AG09309 (cell line): ENCODE results near the gene TULP3.

ENCODE experiments used
- DNase-seq: peaks from one replicate; pipeline ENCODE4 v3.0.0-alpha.2; 2010; ENCODE audit warnings: low read depth
- H3K4me3 ChIP-seq: 2 replicates; pipeline ENCODE4 v1.5.1; 2011; ENCODE audit warnings: mild to moderate bottlenecking, low read depth, low read length, moderate library complexity; ENCODE audit not compliant: control insufficient read depth
- TF ChIP-seq, protein P1 (sequence below): IDR thresholded peaks from 2 replicates; pipeline ENCODE4 v1.5.1; 2011; ENCODE audit warnings: mild to moderate bottlenecking, low read depth, low read length, inconsistent platforms; ENCODE audit not compliant: insufficient read depth, control insufficient read depth; ENCODE audit errors: missing control alignments

TULP3 gene, protein sequence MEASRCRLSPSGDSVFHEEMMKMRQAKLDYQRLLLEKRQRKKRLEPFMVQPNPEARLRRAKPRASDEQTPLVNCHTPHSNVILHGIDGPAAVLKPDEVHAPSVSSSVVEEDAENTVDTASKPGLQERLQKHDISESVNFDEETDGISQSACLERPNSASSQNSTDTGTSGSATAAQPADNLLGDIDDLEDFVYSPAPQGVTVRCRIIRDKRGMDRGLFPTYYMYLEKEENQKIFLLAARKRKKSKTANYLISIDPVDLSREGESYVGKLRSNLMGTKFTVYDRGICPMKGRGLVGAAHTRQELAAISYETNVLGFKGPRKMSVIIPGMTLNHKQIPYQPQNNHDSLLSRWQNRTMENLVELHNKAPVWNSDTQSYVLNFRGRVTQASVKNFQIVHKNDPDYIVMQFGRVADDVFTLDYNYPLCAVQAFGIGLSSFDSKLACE

DNA sequence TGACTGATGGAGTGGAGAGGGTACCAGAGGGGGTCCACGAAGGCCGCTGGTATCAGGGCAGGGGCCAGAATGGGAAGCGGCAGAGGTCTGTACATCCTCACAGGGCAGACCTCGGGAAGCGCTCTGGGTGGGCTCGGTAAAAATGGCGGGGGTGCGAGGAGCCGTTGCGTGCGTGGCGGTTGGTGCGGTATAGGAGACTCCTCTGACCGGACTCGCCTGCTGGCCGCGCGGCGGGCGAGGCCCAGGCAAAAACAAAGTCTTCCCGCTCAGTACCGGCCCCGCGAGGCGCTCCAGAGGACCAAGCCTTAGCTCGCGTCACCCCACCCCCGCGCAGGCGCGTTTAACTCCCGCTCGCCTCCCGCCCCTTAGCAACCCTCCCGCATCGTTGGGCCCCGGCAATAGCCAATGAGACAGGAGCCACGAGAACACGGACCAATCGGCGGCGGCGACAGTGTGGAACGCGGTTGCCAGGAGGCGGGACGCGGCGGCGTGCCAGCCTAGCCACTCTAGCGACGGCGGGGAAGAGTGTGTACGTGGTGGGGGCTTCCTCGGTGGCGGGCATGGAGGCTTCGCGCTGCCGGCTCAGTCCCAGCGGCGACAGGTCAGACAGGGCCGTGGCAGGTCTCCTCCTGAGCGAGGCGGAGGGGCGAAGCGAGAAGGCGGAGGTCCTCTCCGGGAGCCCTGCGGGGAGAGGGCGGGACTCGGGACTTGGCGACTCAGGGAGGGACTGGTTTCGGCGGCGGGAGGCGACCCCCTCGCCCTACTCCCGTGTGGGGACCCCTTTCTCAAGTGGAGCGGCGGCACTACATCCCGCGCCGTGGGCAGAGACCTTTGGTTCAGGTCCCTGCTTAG, at the start of gene TULP3:
TSS of gene TULP3 (plus strand) at position 504 of the 852 bp plus-strand sequence. CDS start at position 561, 57 bp downstream.
- TF ChIP-seq, protein P1, sequence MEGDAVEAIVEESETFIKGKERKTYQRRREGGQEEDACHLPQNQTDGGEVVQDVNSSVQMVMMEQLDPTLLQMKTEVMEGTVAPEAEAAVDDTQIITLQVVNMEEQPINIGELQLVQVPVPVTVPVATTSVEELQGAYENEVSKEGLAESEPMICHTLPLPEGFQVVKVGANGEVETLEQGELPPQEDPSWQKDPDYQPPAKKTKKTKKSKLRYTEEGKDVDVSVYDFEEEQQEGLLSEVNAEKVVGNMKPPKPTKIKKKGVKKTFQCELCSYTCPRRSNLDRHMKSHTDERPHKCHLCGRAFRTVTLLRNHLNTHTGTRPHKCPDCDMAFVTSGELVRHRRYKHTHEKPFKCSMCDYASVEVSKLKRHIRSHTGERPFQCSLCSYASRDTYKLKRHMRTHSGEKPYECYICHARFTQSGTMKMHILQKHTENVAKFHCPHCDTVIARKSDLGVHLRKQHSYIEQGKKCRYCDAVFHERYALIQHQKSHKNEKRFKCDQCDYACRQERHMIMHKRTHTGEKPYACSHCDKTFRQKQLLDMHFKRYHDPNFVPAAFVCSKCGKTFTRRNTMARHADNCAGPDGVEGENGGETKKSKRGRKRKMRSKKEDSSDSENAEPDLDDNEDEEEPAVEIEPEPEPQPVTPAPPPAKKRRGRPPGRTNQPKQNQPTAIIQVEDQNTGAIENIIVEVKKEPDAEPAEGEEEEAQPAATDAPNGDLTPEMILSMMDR = peak; percentile 6
- peak; percentile 87 for DNase-seq
- H3K4me3 ChIP-seq = peak within 1 kb of the TSS; percentile 89

DNA sequence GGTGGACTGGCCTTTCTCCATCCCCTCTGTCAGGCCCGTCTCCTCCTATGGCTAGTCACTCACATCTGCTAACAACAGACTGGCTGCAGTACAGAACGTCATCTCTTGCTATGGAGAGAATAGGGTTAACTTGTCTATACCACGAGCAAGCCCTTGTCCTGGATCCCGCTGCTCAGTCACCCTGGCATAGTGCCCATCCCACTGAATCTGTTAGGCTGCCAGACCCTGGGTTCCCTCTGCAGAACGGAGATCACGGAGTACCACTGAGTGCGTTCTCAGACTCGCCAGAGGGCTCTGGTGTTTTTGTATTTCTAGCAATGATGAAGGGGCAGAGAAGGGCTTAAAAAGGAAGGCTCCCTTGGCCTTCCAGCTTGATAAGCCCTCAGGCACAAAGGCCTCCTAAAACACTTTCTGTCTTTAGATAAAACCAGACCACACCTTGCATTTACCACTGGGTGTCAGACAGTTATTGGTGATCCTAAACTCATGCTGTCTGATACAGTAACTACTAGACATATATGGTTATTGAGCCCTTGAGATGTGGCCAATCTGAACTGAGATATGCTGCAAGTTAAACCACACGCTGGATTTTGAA, 49.5 kb upstream of the TULP3 start:
- H3K4me3 ChIP-seq = no peak overlapping the region
- TF ChIP-seq, protein P1 = no peak
- no peak for DNase-seq

DNA sequence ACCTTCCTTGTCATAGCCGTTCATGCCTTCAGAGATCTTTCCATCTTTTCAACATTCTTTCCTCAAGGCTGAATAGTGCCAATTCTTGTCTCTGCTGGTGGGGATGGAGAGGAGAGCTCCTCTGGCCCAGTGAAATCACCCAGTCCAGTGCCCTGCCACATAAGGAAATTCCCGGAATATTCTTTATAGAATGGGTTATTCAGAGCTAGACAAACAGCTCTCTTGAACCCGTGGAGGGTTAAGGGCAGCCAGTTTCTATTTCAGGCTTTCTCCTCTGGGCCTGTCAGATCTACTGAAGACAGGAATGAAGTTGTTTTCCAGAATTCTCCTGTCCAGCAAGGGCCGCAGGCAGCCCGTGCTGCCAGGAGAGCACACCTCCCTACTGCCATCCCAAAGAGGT, 47.7 kb upstream of the TULP3 start:
- TF ChIP-seq, protein P1 = no peak
- DNase-seq = no peak
- H3K4me3 ChIP-seq = no peak overlapping the region

DNA sequence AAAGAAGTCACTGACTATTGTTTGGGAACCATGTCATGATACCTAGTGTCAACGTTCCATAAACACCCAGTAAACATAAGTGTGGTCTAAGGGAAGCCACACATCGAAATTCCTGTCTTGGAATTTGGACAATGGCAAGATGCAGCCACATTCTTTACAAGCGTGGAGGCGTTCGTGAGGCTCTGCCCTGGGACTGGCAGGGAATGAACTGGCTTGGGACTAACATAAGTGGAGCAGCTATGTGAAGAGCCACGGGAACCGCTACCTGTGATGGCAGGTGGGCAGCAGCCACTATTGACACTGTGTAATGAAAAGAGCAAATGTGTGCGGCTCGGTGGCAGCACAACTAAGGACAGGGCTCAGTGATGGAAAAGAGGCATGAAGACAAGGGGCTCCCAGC, 45.9 kb upstream of the TULP3 start:
- no peak for DNase-seq
- TF ChIP-seq, protein P1 = no peak
- no peak overlapping the region for H3K4me3 ChIP-seq

DNA sequence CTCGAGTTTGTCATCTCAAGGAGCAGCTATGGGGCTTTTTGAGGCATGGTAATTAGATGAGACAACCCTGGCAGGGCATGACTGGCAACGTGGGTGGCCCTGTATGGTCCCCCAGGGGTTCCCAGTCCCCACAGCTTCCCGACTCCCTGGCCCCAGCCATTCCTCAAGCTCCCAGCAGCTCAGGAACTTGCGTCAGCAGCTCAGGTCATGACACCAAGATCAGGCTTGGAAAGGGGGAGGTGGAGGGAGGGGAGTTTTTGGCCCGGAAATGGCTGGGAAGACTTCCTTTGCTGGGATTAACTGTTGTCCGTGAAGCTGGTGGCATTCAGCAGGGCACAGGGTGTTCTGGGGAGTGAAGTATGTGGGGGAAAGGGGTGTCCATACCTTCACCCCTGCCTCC, 45.4 kb upstream of the TULP3 start:
- no peak for DNase-seq
- TF ChIP-seq, protein P1 = no peak
- H3K4me3 ChIP-seq = no peak overlapping the region

DNA sequence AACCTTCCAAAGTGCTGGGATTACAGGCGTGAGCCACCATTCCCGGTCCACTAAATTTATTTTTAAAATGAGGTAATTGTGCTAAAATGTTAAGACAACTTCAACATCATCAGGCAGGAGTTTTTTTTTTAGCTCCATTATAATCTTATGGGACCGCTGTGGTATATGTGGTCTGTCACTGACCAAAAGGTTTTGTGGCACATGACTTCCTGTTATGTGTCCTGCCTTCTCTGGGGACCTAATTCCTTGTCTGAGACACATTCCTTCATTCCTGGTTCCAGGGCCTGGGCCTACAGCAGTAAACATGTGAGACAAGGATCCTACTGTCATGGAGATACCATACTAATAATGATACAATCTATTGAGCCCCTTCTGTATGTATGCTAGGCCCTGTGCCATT, 38.8 kb upstream of the TULP3 start:
- no peak for DNase-seq
- TF ChIP-seq, protein P1 = no peak
- no peak overlapping the region for H3K4me3 ChIP-seq
